ENCODE results near the gene LZTR1. TPM values are rescaled to one million over a fixed set of nuclear protein-coding genes. Genes with fewer than 3 reads are reported as not detected.

Gene LZTR1
- 10 to 100 TPM; 41.1 to 60.8 (median 43.4) TPM for total RNA-seq

GRCh38 chr22:20981787-20982562, at the start of gene LZTR1:
Gene LZTR1, plus strand, starts transcription at chr22:20982297. Its CDS starts 75 bp downstream, at chr22:20982372.
- no peak for TF ChIP-seq CTCF (IDR thresholded peaks at IDR 0.05; ENCODE audit: low read depth)

GRCh38 chr22:20933910-20934309, 48.2 kb upstream of the LZTR1 start:
- TF ChIP-seq CTCF (IDR thresholded peaks at IDR 0.05; ENCODE audit: low read depth): no peak

- TF ChIP-seq CTCF (IDR thresholded peaks at IDR 0.05; ENCODE audit: low read depth): no peak
These were observed 44.9 kb upstream of the LZTR1 start for GRCh38 chr22:20937031-20937793.

GRCh38 chr22:20937794-20938671, 44.1 kb upstream of the LZTR1 start:
- no peak for TF ChIP-seq CTCF (IDR thresholded peaks at IDR 0.05; ENCODE audit: low read depth)

- no peak for TF ChIP-seq CTCF (IDR thresholded peaks at IDR 0.05; ENCODE audit: low read depth)
These were observed 41.9 kb upstream of the LZTR1 start for GRCh38 chr22:20940186-20940651.

- TF ChIP-seq CTCF (IDR thresholded peaks at IDR 0.05; ENCODE audit: low read depth): no peak
These were observed 41.2 kb upstream of the LZTR1 start for GRCh38 chr22:20940904-20941385.

All from subcutaneous adipose tissue (tissue), 4 donors.